Testis (tissue), 3 donors: ENCODE data around the gene PC. TPM values are rescaled to one million over a fixed set of nuclear protein-coding genes. Genes with fewer than 3 reads are reported as not detected.

ENCODE experiments used
- DNase-seq: peaks from one replicate; pipeline ENCODE4 v3.0.0-alpha.2; 2019
- H3K27ac ChIP-seq, 2 donors: fragments of 200-600 bp; sonication (generic); one replicate each; pipeline ENCODE4 v1.5.1; 2019
- H3K27me3 ChIP-seq: fragments of 200-600 bp; sonication (generic); one replicate; pipeline ENCODE4 v1.5.1; 2019
- H3K36me3 ChIP-seq: fragments of 200-600 bp; sonication (generic); one replicate; pipeline ENCODE4 v1.5.1; 2017; ENCODE audit warnings: low read depth; ENCODE audit errors: missing control alignments
- H3K4me1 ChIP-seq: fragments of 200-600 bp; sonication (generic); one replicate; pipeline ENCODE4 v1.5.1; 2019
- H3K4me3 ChIP-seq, 2 donors: fragments of 200-600 bp; sonication (generic); one replicate each; pipeline ENCODE4 v1.5.1; 2017 to 2019
- H3K9me3 ChIP-seq: fragments of 200-600 bp; sonication (generic); one replicate; pipeline ENCODE4 v1.5.1; 2017
- POLR2A ChIP-seq: fragments of 450-650 bp; IDR thresholded peaks from one replicate; pipeline ENCODE4 v1.6.1; 2017; ENCODE audit warnings: antibody characterized with exemption, mild to moderate bottlenecking, moderate library complexity
- WGBS, 2 donors: methylation state at CpG; one replicate each; pipeline ENCODE4 v1.1.5; 2018; 5-methylcytosine and 5-hydroxymethylcytosine counted together
- intact Hi-C: fragments of 100-400 bp; cut with DNase I; formaldehyde crosslinking; loops from one replicate; pipeline ENCODE4 v1.15.1; 2023; ENCODE audit warnings: low total_unique reads
- polyA plus RNA-seq: library from polyadenylated mRNA; stranded (reverse); fragments of 350-450 nt; fragmentation: Illumina TruSeq; extraction: RNeasy Lipid Tissue Mini Kit (QIAGEN cat#74804); gene quantifications from one replicate; pipeline ENCODE4 v1.2.3, GENCODE V29; 2014; ENCODE audit warnings: low read depth, low replicate concordance; ENCODE audit not compliant: insufficient read depth
- total RNA-seq, 2 donors: library from RNA; depleted of rRNA; stranded (reverse); fragments of >200 nt; gene quantifications; one replicate each; pipeline ENCODE4 v1.2.3, GENCODE V29; 2016
- TF ChIP-seq, protein P1 (sequence below), 3 experiments: fragments of 450-650 bp in 2 of 3; fragments of 200-600 bp in 1 of 3; sonication (generic) in 1 of 3; IDR thresholded peaks; one replicate each; pipeline ENCODE4 v1.5.1; 2016 to 2019; ENCODE audit warnings: antibody characterized with exemption in 3 of 3, mild to moderate bottlenecking in 2 of 3, moderate library complexity in 1 of 3

PC gene
- total and polyA plus RNA-seq, 3 donors from 2014 or later: 40.9 to 53.1 (median 46.0) TPM

GRCh38 chr11:66856496-66857233, 101.5 kb downstream of the PC start, which contains the start of gene LRFN4:
Gene LRFN4 (plus strand): TSS chr11:66857064. CDS start chr11:66857745, 681 bp downstream.
- peak within 1 kb of the TSS; percentile 89 to 90 for H3K27ac ChIP-seq
- H3K4me1 ChIP-seq: peaks cover 7% of the 10 kb centered on the region
- H3K4me3 ChIP-seq: peak within 1 kb of the TSS; percentile 55 to 71
- DNase-seq: peak; percentile 48
- no peaks in the 10 kb centered on the region for H3K9me3 ChIP-seq
- H3K27me3 ChIP-seq: no peaks in the 10 kb centered on the region
- 0% methylated on average over 65 of the region's 103 CpGs; no CpG with 5 or more reads in 1 of the 2 donors for WGBS, 2 donors
- H3K36me3 ChIP-seq: no peaks in the 10 kb centered on the region
- intact Hi-C loops: no loop called here
- TF ChIP-seq POLR2A: no peak
- TF ChIP-seq, protein P1, sequence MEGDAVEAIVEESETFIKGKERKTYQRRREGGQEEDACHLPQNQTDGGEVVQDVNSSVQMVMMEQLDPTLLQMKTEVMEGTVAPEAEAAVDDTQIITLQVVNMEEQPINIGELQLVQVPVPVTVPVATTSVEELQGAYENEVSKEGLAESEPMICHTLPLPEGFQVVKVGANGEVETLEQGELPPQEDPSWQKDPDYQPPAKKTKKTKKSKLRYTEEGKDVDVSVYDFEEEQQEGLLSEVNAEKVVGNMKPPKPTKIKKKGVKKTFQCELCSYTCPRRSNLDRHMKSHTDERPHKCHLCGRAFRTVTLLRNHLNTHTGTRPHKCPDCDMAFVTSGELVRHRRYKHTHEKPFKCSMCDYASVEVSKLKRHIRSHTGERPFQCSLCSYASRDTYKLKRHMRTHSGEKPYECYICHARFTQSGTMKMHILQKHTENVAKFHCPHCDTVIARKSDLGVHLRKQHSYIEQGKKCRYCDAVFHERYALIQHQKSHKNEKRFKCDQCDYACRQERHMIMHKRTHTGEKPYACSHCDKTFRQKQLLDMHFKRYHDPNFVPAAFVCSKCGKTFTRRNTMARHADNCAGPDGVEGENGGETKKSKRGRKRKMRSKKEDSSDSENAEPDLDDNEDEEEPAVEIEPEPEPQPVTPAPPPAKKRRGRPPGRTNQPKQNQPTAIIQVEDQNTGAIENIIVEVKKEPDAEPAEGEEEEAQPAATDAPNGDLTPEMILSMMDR (IDR thresholded peaks at IDR 0.05): no peak

DNA sequence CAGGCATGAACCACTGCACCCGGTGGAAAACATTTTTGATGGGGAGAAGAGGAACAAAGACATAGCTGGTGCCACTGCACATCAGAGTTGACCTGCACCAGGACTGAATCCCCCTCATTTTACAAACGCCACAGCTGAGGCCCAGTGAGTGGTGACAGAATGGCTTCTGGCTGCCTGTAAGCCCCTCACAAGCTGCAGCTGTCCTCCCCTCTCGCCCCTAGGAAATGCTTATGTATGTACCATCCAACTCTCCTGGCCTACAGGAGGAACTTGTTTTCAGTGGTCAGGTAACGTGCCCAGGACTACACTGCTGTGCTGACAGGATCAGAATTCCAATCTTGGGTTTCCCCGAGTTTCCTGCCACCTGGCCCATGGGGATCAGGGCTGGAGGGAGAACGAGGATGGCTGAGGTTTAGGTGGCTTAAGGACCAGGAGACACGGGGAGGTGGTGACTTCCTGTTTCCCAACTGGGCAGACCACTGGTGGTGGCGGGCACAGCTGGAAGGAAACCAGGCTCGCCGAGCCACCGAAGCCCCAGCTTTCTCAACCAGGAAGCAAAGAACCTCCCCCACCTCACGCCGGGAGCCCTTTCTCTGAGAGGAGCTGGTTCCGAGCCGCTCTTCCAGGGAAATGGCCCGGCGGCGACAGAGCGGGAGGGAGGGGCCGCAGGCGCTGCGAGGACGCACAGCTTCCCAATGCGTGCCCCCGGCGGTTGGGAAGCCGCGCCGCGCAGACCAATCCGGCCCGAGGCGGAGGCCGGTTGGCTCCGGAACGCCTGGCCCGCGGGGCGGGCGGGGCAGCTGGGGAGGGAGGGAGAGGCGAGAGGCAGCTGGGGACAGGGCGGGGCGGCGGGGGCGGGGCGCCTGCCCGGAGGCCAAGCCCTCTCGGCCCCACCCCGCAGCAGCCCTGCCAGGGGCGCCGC, 102.3 kb downstream of the PC start:
- 10 to 23% methylated on average over 8 to 20 of the region's 51 CpGs for WGBS, 2 donors
- DNase-seq: peak; percentile 93
- no peaks in the 10 kb centered on the region for H3K9me3 ChIP-seq
- intact Hi-C loops: no loop called here
- peak overlapping the region; percentile 55 to 71 for H3K4me3 ChIP-seq
- no peaks in the 10 kb centered on the region for H3K36me3 ChIP-seq
- TF ChIP-seq, protein P1 (IDR thresholded peaks at IDR 0.05): no peak
- TF ChIP-seq POLR2A: peak; percentile 16
- peak overlapping the region; percentile 89 to 90 for H3K27ac ChIP-seq
- H3K4me1 ChIP-seq: peaks cover 7% of the 10 kb centered on the region
- H3K27me3 ChIP-seq: no peaks in the 10 kb centered on the region

DNA sequence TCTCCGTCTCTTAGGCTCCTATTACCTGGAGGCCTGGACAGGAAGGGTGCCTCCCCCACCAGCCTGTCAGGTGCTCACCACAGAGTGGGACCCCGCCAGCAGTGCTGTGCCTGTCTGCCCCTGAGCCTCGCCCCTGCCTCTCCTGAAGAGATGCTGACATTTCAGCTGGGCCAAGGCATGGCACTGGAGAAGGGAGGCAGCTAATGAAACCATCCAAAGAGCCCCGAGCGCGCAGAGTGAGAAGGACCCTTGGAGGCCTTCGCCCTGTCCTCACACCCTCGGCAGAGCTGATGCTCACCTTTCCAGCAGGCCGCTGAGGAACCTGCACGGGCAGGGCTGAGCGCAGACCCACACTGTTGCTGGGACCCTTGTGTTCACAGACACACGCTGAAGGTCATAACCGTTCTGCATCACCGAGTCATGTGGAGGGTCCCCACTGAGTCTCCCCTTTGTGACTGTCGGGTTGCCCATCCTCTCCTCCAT, 103.4 kb downstream of the PC start:
- no peak overlapping the region for H3K4me3 ChIP-seq
- no peak overlapping the region for H3K27ac ChIP-seq
- TF ChIP-seq, protein P1 (IDR thresholded peaks at IDR 0.05): no peak
- TF ChIP-seq POLR2A: no peak
- no peaks in the 10 kb centered on the region for H3K36me3 ChIP-seq
- peaks cover 7% of the 10 kb centered on the region for H3K4me1 ChIP-seq
- H3K9me3 ChIP-seq: no peaks in the 10 kb centered on the region
- DNase-seq: no peak
- 94 to 96% methylated on average over 4 to 15 of the region's 15 CpGs for WGBS, 2 donors
- intact Hi-C loops: no loop called here
- no peaks in the 10 kb centered on the region for H3K27me3 ChIP-seq

DNA sequence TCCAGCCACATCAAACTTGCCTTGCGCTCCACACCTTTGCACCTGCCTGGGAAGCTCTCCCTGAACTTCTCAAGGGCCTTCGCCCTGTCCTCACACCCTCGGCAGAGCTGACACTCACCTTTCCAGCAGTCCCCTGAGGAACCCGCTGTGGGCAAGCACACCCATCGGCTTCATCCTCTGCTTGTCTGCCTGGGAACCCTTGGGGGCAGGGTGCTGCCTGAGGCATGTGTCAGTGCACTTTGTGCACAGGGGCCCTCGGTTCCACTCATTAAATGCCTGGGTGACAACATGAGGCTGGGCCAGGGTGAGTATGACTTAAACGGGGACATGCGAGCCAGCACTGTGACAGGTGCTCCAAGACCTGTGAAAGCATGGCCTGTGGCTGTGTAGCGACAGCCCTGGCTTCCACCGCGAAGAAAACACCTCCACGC, 103.9 kb downstream of the PC start:
- DNase-seq: no peak
- H3K4me3 ChIP-seq: no peak overlapping the region
- 93 to 97% methylated on average over 6 to 12 of the region's 12 CpGs for WGBS, 2 donors
- H3K27ac ChIP-seq: no peak overlapping the region
- no peaks in the 10 kb centered on the region for H3K27me3 ChIP-seq
- intact Hi-C loops: no loop called here
- H3K36me3 ChIP-seq: no peaks in the 10 kb centered on the region
- no peaks in the 10 kb centered on the region for H3K9me3 ChIP-seq
- TF ChIP-seq, protein P1 (IDR thresholded peaks at IDR 0.05): no peak
- no peak for TF ChIP-seq POLR2A
- peaks cover 7% of the 10 kb centered on the region for H3K4me1 ChIP-seq
